Fibroblast of skin of abdomen (primary cell): ENCODE measurements around the gene WHAMM.
"Not testable (repeated sequence)": the region's sequence is repeated elsewhere in the genome, so short reads cannot be mapped to it uniquely, and the experiment has no call there.

Experiments
- DNase-seq: peaks from one replicate; pipeline ENCODE4 v3.0.0-alpha.2; 2013

Gene WHAMM

GRCh38 chr15:82865981-82866380 is 56.6 kb downstream of the WHAMM start:
- not testable (repeated sequence) for DNase-seq

GRCh38 chr15:82870727-82871320 is 61.4 kb downstream of the WHAMM start:
- no peak for DNase-seq

- DNase-seq, result no peak
Measured at GRCh38 chr15:82871358-82871757, 61.9 kb downstream of the WHAMM start.

- DNase-seq, result no peak
Measured at GRCh38 chr15:82871832-82872484, 62.5 kb downstream of the WHAMM start.

GRCh38 chr15:82873000-82873680 is 63.7 kb downstream of the WHAMM start:
- DNase-seq, result no peak

GRCh38 chr15:82874267-82874666 is 64.8 kb downstream of the WHAMM start:
- DNase-seq, result no peak

- DNase-seq, result no peak
Measured at GRCh38 chr15:82874961-82875360, 65.5 kb downstream of the WHAMM start.

- peak; percentile 58 for DNase-seq
Measured at GRCh38 chr15:82875411-82876003, 66.1 kb downstream of the WHAMM start.

- no peak for DNase-seq
Measured at GRCh38 chr15:82877825-82878224, 68.4 kb downstream of the WHAMM start.

- no peak for DNase-seq
Measured at GRCh38 chr15:82878325-82878724, 68.9 kb downstream of the WHAMM start.

- DNase-seq, result no peak
Measured at GRCh38 chr15:82880704-82881103, 71.3 kb downstream of the WHAMM start.

GRCh38 chr15:82881747-82882146 is 72.3 kb downstream of the WHAMM start:
- no peak for DNase-seq

- DNase-seq, result no peak
Measured at GRCh38 chr15:82882273-82882928, 73.0 kb downstream of the WHAMM start.
